Glutamatergic neuron (in vitro differentiated cells): ENCODE measurements around the gene DOCK3. TPM values are rescaled to one million over a fixed set of nuclear protein-coding genes. Genes with fewer than 3 reads are reported as not detected.
"Not testable (repeated sequence)": the region's sequence is repeated elsewhere in the genome, so short reads cannot be mapped to it uniquely, and the experiment has no call there.

Source experiments
- DNase-seq: peaks from one replicate; pipeline ENCODE4 v3.0.0; 2022
- H3K27ac Mint-ChIP-seq: one replicate; pipeline ENCODE4 v1.8.0; 2020; ENCODE audit warnings: mild to moderate bottlenecking, mixed read lengths, inconsistent platforms; ENCODE audit not compliant: unreplicated experiment
- H3K27me3 Mint-ChIP-seq: one replicate; pipeline ENCODE4 v1.8.0; 2020; ENCODE audit warnings: mild to moderate bottlenecking, moderate library complexity, mixed read lengths, inconsistent platforms; ENCODE audit not compliant: unreplicated experiment
- H3K36me3 Mint-ChIP-seq: one replicate; pipeline ENCODE4 v1.8.0; 2020; ENCODE audit warnings: mild to moderate bottlenecking, mixed read lengths, inconsistent platforms; ENCODE audit not compliant: unreplicated experiment
- H3K4me1 Mint-ChIP-seq: one replicate; pipeline ENCODE4 v1.8.0; 2020; ENCODE audit warnings: mild to moderate bottlenecking, low read depth, mixed read lengths, inconsistent platforms; ENCODE audit not compliant: unreplicated experiment
- H3K4me3 Mint-ChIP-seq: one replicate; pipeline ENCODE4 v1.8.0; 2020; ENCODE audit warnings: mild to moderate bottlenecking, mixed read lengths, inconsistent platforms; ENCODE audit not compliant: unreplicated experiment
- H3K9me3 Mint-ChIP-seq: one replicate; pipeline ENCODE4 v1.8.0; 2020; ENCODE audit warnings: mild to moderate bottlenecking, moderate library complexity, mixed read lengths, inconsistent platforms; ENCODE audit not compliant: unreplicated experiment
- CTCF ChIP-seq: fragments of 200-600 bp; sonication (generic); IDR thresholded peaks from one replicate; pipeline ENCODE4 v1.5.0; 2021; ENCODE audit not compliant: partially characterized antibody, unreplicated experiment
- total RNA-seq: library from RNA; stranded (reverse); fragmentation: NEBNext Ultra II Directional; extraction: Animal tissue kit (Norgen Biotek cat#: 25700); gene quantifications from one replicate; pipeline ENCODE4 v1.2.1, GENCODE V29; 2021; ENCODE audit not compliant: unreplicated experiment

The DOCK3 gene
- total RNA-seq, 1 donor from 2014 or later = 13.4 TPM

DNA sequence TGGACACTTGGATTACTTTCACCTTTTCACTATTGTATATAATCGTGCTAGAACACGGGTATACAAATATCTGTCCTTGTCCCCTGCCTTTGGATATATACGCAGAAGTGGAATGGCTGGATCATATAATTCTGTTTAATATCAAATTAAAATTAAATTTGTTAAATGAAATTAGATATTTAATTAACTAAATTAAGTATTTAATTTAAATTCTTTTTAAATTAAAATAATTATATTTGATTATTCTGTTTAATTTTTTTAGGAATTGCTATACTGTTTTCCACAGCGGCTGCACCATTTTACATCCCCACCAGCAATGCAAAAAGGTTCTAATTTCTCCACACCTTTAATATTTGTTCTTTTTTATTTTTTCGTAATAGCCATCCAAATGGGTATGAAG is 84.3 kb downstream of the DOCK3 start:
- Mint-ChIP-seq H3K27ac (no peak overlapping the region), H3K4me3 (no peak overlapping the region), H3K27me3 (no peaks in the 10 kb centered on the region), H3K36me3 (no peaks in the 10 kb centered on the region), H3K4me1 (no peaks in the 10 kb centered on the region), H3K9me3 (peaks cover 1% of the 10 kb centered on the region)
- DNase-seq = no peak
- no peak for TF ChIP-seq CTCF

DNA sequence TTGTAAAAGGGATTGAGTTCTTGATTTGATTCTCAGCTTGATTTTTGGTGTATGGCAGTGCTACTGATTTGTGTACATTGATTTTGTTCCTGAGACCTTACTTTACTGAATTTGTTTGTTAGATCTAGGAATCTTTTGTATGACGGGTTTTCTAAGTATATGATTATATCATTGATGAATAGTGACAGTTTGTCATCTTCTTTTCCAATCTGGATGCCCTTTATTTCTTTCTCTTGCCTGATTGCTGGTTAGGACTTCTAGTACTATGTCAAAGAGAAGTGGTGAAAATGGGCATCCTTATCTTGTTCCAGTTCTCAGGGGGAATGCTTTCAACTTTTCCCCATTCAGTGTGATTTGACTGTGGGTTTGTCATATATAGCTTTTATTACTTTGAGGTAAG is 103.0 kb downstream of the DOCK3 start:
- Mint-ChIP-seq H3K4me3 (no peak overlapping the region), H3K27me3 (peaks cover 4% of the 10 kb centered on the region)

GRCh38 chr3:50781766-50782165 is 107.0 kb downstream of the DOCK3 start:
- H3K27ac Mint-ChIP-seq, DNase-seq, H3K27me3 Mint-ChIP-seq, H3K36me3 Mint-ChIP-seq, H3K4me1 Mint-ChIP-seq, H3K4me3 Mint-ChIP-seq, H3K9me3 Mint-ChIP-seq: not testable (repeated sequence)

More for the DNA sequence above, 103.0 kb downstream of the DOCK3 start:
- H3K9me3 Mint-ChIP-seq = no peaks in the 10 kb centered on the region
- no peak for TF ChIP-seq CTCF
- H3K36me3 Mint-ChIP-seq = peaks cover 5% of the 10 kb centered on the region
- H3K27ac Mint-ChIP-seq = no peak overlapping the region
- no peak for DNase-seq
- peaks cover 6% of the 10 kb centered on the region for H3K4me1 Mint-ChIP-seq

- Mint-ChIP-seq H3K9me3 (peaks cover 2% of the 10 kb centered on the region), H3K4me3 (no peak overlapping the region), H3K27ac (no peak overlapping the region), H3K4me1 (no peaks in the 10 kb centered on the region), H3K36me3 (no peaks in the 10 kb centered on the region), H3K27me3 (peaks cover 2% of the 10 kb centered on the region)
- no peak for TF ChIP-seq CTCF
- DNase-seq = no peak
Measured at GRCh38 chr3:50786631-50787030, 111.9 kb downstream of the DOCK3 start.

GRCh38 chr3:50790894-50791293 is 116.2 kb downstream of the DOCK3 start:
- H3K4me1 Mint-ChIP-seq, H3K36me3 Mint-ChIP-seq, DNase-seq, H3K27me3 Mint-ChIP-seq, H3K4me3 Mint-ChIP-seq, H3K27ac Mint-ChIP-seq, H3K9me3 Mint-ChIP-seq: not testable (repeated sequence)

GRCh38 chr3:50792568-50792967 is 117.8 kb downstream of the DOCK3 start:
- TF ChIP-seq CTCF = no peak
- Mint-ChIP-seq H3K36me3 (peaks cover 4% of the 10 kb centered on the region), H3K4me3 (no peak overlapping the region), H3K27ac (no peak overlapping the region), H3K4me1 (no peaks in the 10 kb centered on the region), H3K27me3 (peaks cover 6% of the 10 kb centered on the region), H3K9me3 (peaks cover 3% of the 10 kb centered on the region)
- no peak for DNase-seq

- H3K4me1 Mint-ChIP-seq, H3K27ac Mint-ChIP-seq, H3K4me3 Mint-ChIP-seq, H3K27me3 Mint-ChIP-seq, DNase-seq: not testable (repeated sequence)
- Mint-ChIP-seq H3K36me3 (peaks cover 43% of the 10 kb centered on the region), H3K9me3 (peaks cover 27% of the 10 kb centered on the region)
Measured at GRCh38 chr3:50803805-50804204, 129.1 kb downstream of the DOCK3 start.

- peaks cover 37% of the 10 kb centered on the region for H3K36me3 Mint-ChIP-seq
Measured at GRCh38 chr3:50804376-50804775, 129.6 kb downstream of the DOCK3 start.

More at GRCh38 chr3:50804376-50804775, 129.6 kb downstream of the DOCK3 start:
- DNase-seq, H3K27ac Mint-ChIP-seq, H3K27me3 Mint-ChIP-seq, H3K4me3 Mint-ChIP-seq, H3K4me1 Mint-ChIP-seq: not testable (repeated sequence)
- peaks cover 27% of the 10 kb centered on the region for H3K9me3 Mint-ChIP-seq
